IMR-90 (cell line): ENCODE data around the gene C10orf88. TPM values are rescaled to one million over a fixed set of nuclear protein-coding genes. Genes with fewer than 3 reads are reported as not detected.

Experiments used
- ATAC-seq: fragments of 200-7000 bp; cut with Tn5 transposase; 2 replicates; pipeline ENCODE4 v1.9.1; 2020; ENCODE audit warnings: low read depth, mild to moderate bottlenecking, moderate library complexity
- BruUV-seq: library from RNA; stranded (reverse); fragments of 400-500 nt; replicated peaks from 2 replicates; lab custom pipeline; 2021; lab: Mats Ljungman, UMichigan
- CTCF ChIA-PET: fragments of 300-600 bp; formaldehyde crosslinking; extraction: SDS; loops from one replicate; lab custom pipeline; 2021; ENCODE audit warnings: antibody characterized with exemption; lab: Yijun Ruan, JAX
- POLR2A ChIA-PET: fragments of 300-600 bp; sonication (Branson Sonifier 250); formaldehyde crosslinking; loops from one replicate; lab custom pipeline; 2022; ENCODE audit warnings: antibody characterized with exemption; ENCODE audit not compliant: unreplicated experiment; lab: Charles Lee
- DNase-seq: peaks from one replicate; pipeline ENCODE4 v3.0.0; 2013
- H2AFZ ChIP-seq: replicated peaks from 2 replicates; pipeline ENCODE3; 2013; ENCODE audit warnings: low read length, mild to moderate bottlenecking; ENCODE audit not compliant: poor library complexity
- H2AK5ac ChIP-seq: 2 replicates; pipeline ENCODE4 v1.6.1; 2013; ENCODE audit warnings: low read depth, low read length, inconsistent platforms
- H2AK9ac ChIP-seq: replicated peaks from 2 replicates; pipeline ENCODE3; 2013; ENCODE audit warnings: mild to moderate bottlenecking, low read depth, low read length, moderate library complexity; ENCODE audit not compliant: poor library complexity
- H2BK120ac ChIP-seq: 2 replicates; pipeline ENCODE4 v1.6.1; 2013; ENCODE audit warnings: low read depth, low read length, inconsistent platforms
- H2BK15ac ChIP-seq: 3 replicates; pipeline ENCODE4 v1.6.1; 2013; ENCODE audit warnings: low read depth, low read length, inconsistent platforms
- H2BK20ac ChIP-seq: 2 replicates; pipeline ENCODE4 v1.6.1; 2013; ENCODE audit warnings: low read depth, mild to moderate bottlenecking, inconsistent platforms, low read length, moderate library complexity
- H2BK5ac ChIP-seq: 2 replicates; pipeline ENCODE4 v1.6.1; 2013; ENCODE audit warnings: mild to moderate bottlenecking, low read depth, low read length, inconsistent platforms; ENCODE audit not compliant: poor library complexity, severe bottlenecking
- H3K14ac ChIP-seq: replicated peaks from 2 replicates; pipeline ENCODE4 v1.6.1; 2013; ENCODE audit warnings: low read depth, low read length, inconsistent platforms
- H3K18ac ChIP-seq: 2 replicates; pipeline ENCODE4 v1.6.1; 2013; ENCODE audit warnings: low read depth, low read length, control low read depth
- H3K23ac ChIP-seq: 2 replicates; pipeline ENCODE4 v1.6.1; 2013; ENCODE audit warnings: low read depth, low read length, inconsistent platforms
- H3K27ac ChIP-seq: 2 replicates; pipeline ENCODE4 v1.5.1; 2013; ENCODE audit warnings: mild to moderate bottlenecking, control low read depth, low read length; ENCODE audit not compliant: insufficient read depth
- H3K27me3 ChIP-seq: 2 replicates; pipeline ENCODE4 v1.6.1; 2013; ENCODE audit warnings: low read length; ENCODE audit not compliant: control insufficient read depth, insufficient read depth
- H3K36me3 ChIP-seq: 2 replicates; pipeline ENCODE4 v1.6.1; 2013; ENCODE audit warnings: low read length, mixed read lengths; ENCODE audit not compliant: control insufficient read depth, insufficient read depth
- H3K4ac ChIP-seq: 2 replicates; pipeline ENCODE4 v1.6.1; 2013; ENCODE audit warnings: low read depth, low read length, inconsistent platforms
- H3K4me1 ChIP-seq: 2 replicates; pipeline ENCODE4 v1.6.1; 2013; ENCODE audit warnings: low read length, mixed read lengths; ENCODE audit not compliant: control insufficient read depth, insufficient read depth
- H3K4me2 ChIP-seq: 2 replicates; pipeline ENCODE4 v1.6.1; 2013; ENCODE audit warnings: low read depth, mild to moderate bottlenecking, control low read depth, low read length, moderate library complexity
- H3K4me3 ChIP-seq: 2 replicates; pipeline ENCODE4 v1.5.1; 2013; ENCODE audit warnings: low read depth, mild to moderate bottlenecking, control low read depth, low read length, moderate library complexity; ENCODE audit not compliant: insufficient read depth
- H3K56ac ChIP-seq: 2 replicates; pipeline ENCODE4 v1.6.1; 2013; ENCODE audit warnings: low read length, inconsistent platforms; ENCODE audit not compliant: insufficient read depth; ENCODE audit errors: extremely low read depth
- H3K79me1 ChIP-seq, 2 experiments: 2 replicates each; pipeline ENCODE4 v1.6.1; 2013; ENCODE audit warnings: low read length in 2 of 2, inconsistent platforms in 1 of 2, low read depth in 1 of 2
- H3K9ac ChIP-seq: 2 replicates; pipeline ENCODE4 v1.6.1; 2013; ENCODE audit warnings: low read depth, low read length, control low read depth
- H3K9me1 ChIP-seq: 2 replicates; pipeline ENCODE4 v1.6.1; 2013; ENCODE audit warnings: low read length, inconsistent platforms; ENCODE audit not compliant: insufficient read depth
- H3K9me3 ChIP-seq: 2 replicates; pipeline ENCODE4 v1.6.1; 2013; ENCODE audit warnings: low read length; ENCODE audit not compliant: control insufficient read depth, insufficient read depth
- H4K20me1 ChIP-seq: 2 replicates; pipeline ENCODE4 v1.6.1; 2013; ENCODE audit warnings: low read length, inconsistent platforms; ENCODE audit not compliant: insufficient read depth
- H4K5ac ChIP-seq: 2 replicates; pipeline ENCODE4 v1.6.1; 2013; ENCODE audit warnings: mild to moderate bottlenecking, low read depth, low read length, control low read depth
- H4K8ac ChIP-seq, 2 experiments: 2 replicates each; pipeline ENCODE4 v1.6.1; 2013; ENCODE audit warnings: low read depth in 2 of 2, low read length in 2 of 2, control low read depth in 1 of 2, inconsistent platforms in 1 of 2
- H4K91ac ChIP-seq: 2 replicates; pipeline ENCODE4 v1.6.1; 2013; ENCODE audit warnings: low read depth, low read length, inconsistent platforms; ENCODE audit not compliant: insufficient read depth
- BHLHE40 ChIP-seq: fragments of 150-350 bp; IDR thresholded peaks from 2 replicates; pipeline ENCODE4 v1.6.1; 2016; ENCODE audit warnings: mild to moderate bottlenecking, low read depth, low read length
- CEBPB ChIP-seq: IDR thresholded peaks from 2 replicates; pipeline ENCODE4 v1.6.1; 2012; ENCODE audit warnings: low read depth, low read length, improper control_type of control experiment
- CHD1 ChIP-seq: IDR thresholded peaks from 2 replicates; pipeline ENCODE4 v1.6.1; 2012; ENCODE audit warnings: low read depth, low read length, improper control_type of control experiment
- FOS ChIP-seq: fragments of 150-350 bp; IDR thresholded peaks from 2 replicates; pipeline ENCODE4 v1.6.1; 2016; ENCODE audit warnings: low read depth, low read length
- MAZ ChIP-seq: IDR thresholded peaks from 2 replicates; pipeline ENCODE4 v1.6.1; 2012; ENCODE audit warnings: low read depth, mild to moderate bottlenecking, low read length, improper control_type of control experiment, moderate library complexity, borderline replicate concordance
- MXI1 ChIP-seq: IDR thresholded peaks from 2 replicates; pipeline ENCODE4 v1.6.1; 2012; ENCODE audit warnings: low read depth, mild to moderate bottlenecking, low read length, moderate library complexity, borderline replicate concordance
- NFE2L2 ChIP-seq: fragments of 150-350 bp; IDR thresholded peaks from 2 replicates; pipeline ENCODE4 v1.6.1; 2016; ENCODE audit warnings: low read depth, mild to moderate bottlenecking, low read length
- POLR2A ChIP-seq: IDR thresholded peaks from 2 replicates; pipeline ENCODE4 v1.6.1; 2012; ENCODE audit warnings: mild to moderate bottlenecking, low read depth, low read length
- RAD21 ChIP-seq: IDR thresholded peaks from 2 replicates; pipeline ENCODE4 v1.6.1; 2012; ENCODE audit warnings: low read length, improper control_type of control experiment
- RFX5 ChIP-seq: IDR thresholded peaks from 2 replicates; pipeline ENCODE4 v1.8.0; 2012; ENCODE audit warnings: low read depth, mild to moderate bottlenecking, low read length, moderate library complexity
- SMC3 ChIP-seq: fragments of 150-350 bp; IDR thresholded peaks from 2 replicates; pipeline ENCODE4 v1.6.1; 2016; ENCODE audit warnings: low read depth, mild to moderate bottlenecking, antibody characterized with exemption, low read length, moderate library complexity
- WGBS, 2 experiments: methylation state at CpG; one replicate each; pipeline versions ENCODE4 v1.1.5 to v1.1.7; 2013; ENCODE audit warnings: missing lambda C conversion rate in 2 of 2; ENCODE audit not compliant: insufficient read length in 1 of 2; ENCODE audit errors: extremely low coverage in 2 of 2; 5-methylcytosine and 5-hydroxymethylcytosine counted together
- dilution Hi-C: fragments of 300-500 bp; cut with HindIII; formaldehyde crosslinking; loops from one replicate; pipeline ENCODE4 v1.14.3; 2018; ENCODE audit warnings: low sequenced_read_pairs; ENCODE audit not compliant: unreplicated experiment
- in situ Hi-C: fragments of 300-500 bp; cut with MboI; formaldehyde crosslinking; loops from 3 replicates; pipeline ENCODE4 v1.14.3; 2019; ENCODE audit warnings: low sequenced_read_pairs, inconsistent platforms, mixed read lengths
- intact Hi-C: fragments of 100-400 bp; cut with micrococcal nuclease; formaldehyde crosslinking; loops from 2 replicates; pipeline ENCODE4 v1.10.0; 2022
- polyA plus RNA-seq, 3 experiments: library from polyadenylated mRNA; depleted of rRNA; stranded (reverse); fragments of >200 nt; gene quantifications; 2 replicates each; pipeline ENCODE4 v1.2.3, GENCODE V29; 2012; ENCODE audit warnings: low replicate concordance in 1 of 3
- total RNA-seq: library from RNA; depleted of rRNA; stranded (reverse); fragments of >200 nt; gene quantifications from 2 replicates; pipeline ENCODE4 v1.2.3, GENCODE V29; 2012
- TF ChIP-seq, protein P1 (sequence below): fragments of 150-350 bp; IDR thresholded peaks from 2 replicates; pipeline ENCODE4 v1.6.1; 2017; ENCODE audit warnings: mild to moderate bottlenecking, antibody characterized with exemption, low read length, low read depth
- TF ChIP-seq, protein P2 (sequence below): conservative IDR thresholded peaks from 2 replicates; pipeline ENCODE4 v1.5.1; 2012; ENCODE audit warnings: mild to moderate bottlenecking, low read depth, low read length, improper control_type of control experiment

The C10orf88 gene
- total and polyA plus RNA-seq, 2 of the 4 experiments (the other 2 are of a cell fraction): 5.9 to 12.2 TPM

DNA sequence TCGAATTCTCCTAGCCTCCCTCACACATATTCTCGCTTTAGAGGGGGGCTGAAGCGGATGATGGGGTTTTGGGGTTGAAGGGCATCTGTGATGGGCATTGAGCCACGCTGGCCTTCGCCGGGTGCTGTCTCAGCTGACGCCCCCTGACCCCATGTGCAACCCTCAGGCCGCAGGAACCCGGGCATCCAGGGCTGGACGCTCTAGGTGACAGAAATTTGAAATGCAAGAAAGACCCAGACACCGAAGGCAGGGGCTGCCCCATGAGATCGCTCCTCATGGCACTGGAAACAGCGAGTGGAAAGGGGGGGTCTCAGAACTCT lies 664 bp upstream of the C10orf88 start:
- peak overlapping the region; percentile 81 to 99 for H4K8ac ChIP-seq
- in situ Hi-C loops: no loop called here
- H3K9me3 ChIP-seq: no peaks in the 10 kb centered on the region
- no peak overlapping the region for H3K18ac ChIP-seq
- no peak overlapping the region for H2BK20ac ChIP-seq
- intact Hi-C loops: loop anchor here (5.0 kb wide), 2 partner anchors 77 to 102 kb away; partner anchors contain the start of gene FAM24B
- CTCF ChIA-PET: no interaction called here
- H4K20me1 ChIP-seq: no peaks in the 10 kb centered on the region
- WGBS, 2 experiments: 63% methylated on average over 10 of the region's 13 CpGs; no CpG with 5 or more reads in 1 of the 2 experiments
- no peak overlapping the region for H2BK5ac ChIP-seq
- H3K27me3 ChIP-seq: no peaks in the 10 kb centered on the region
- H4K91ac ChIP-seq: no peak overlapping the region; the same call in 1 of the 2 replicates
- peak overlapping the region; percentile 82 for H2BK120ac ChIP-seq
- peak overlapping the region; percentile 94 for H3K4ac ChIP-seq
- H2AFZ ChIP-seq: peak overlapping the region; percentile 99
- dilution Hi-C loops: no loop called here
- H3K56ac ChIP-seq: no peak overlapping the region
- H3K36me3 ChIP-seq: no peaks in the 10 kb centered on the region
- no peak overlapping the region for H3K23ac ChIP-seq
- H3K9me1 ChIP-seq: peaks cover 2% of the 10 kb centered on the region; the same call in 1 of the 2 replicates
- peak overlapping the region; percentile 85 for H4K5ac ChIP-seq
- POLR2A ChIA-PET: interaction anchor here (0.6 kb wide), 1 partner anchor 14 kb away, joined by 5 read pairs; no protein-coding TSS in a partner anchor
- H2AK9ac ChIP-seq: peak overlapping the region; percentile 95
- H3K9ac ChIP-seq: no peak overlapping the region
- no peak overlapping the region for H3K27ac ChIP-seq
- H3K4me2 ChIP-seq: peak overlapping the region; percentile 80
- TF ChIP-seq POLR2A (no peak), MXI1 (no peak), CEBPB (no peak), SMC3 (no peak), BHLHE40 (no peak), CHD1 (no peak), MAZ (no peak), RFX5 (no peak), NFE2L2 (no peak), FOS (no peak), RAD21 (no peak)
- TF ChIP-seq, protein P1, sequence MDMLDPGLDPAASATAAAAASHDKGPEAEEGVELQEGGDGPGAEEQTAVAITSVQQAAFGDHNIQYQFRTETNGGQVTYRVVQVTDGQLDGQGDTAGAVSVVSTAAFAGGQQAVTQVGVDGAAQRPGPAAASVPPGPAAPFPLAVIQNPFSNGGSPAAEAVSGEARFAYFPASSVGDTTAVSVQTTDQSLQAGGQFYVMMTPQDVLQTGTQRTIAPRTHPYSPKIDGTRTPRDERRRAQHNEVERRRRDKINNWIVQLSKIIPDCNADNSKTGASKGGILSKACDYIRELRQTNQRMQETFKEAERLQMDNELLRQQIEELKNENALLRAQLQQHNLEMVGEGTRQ: no peak
- TF ChIP-seq, protein P2, sequence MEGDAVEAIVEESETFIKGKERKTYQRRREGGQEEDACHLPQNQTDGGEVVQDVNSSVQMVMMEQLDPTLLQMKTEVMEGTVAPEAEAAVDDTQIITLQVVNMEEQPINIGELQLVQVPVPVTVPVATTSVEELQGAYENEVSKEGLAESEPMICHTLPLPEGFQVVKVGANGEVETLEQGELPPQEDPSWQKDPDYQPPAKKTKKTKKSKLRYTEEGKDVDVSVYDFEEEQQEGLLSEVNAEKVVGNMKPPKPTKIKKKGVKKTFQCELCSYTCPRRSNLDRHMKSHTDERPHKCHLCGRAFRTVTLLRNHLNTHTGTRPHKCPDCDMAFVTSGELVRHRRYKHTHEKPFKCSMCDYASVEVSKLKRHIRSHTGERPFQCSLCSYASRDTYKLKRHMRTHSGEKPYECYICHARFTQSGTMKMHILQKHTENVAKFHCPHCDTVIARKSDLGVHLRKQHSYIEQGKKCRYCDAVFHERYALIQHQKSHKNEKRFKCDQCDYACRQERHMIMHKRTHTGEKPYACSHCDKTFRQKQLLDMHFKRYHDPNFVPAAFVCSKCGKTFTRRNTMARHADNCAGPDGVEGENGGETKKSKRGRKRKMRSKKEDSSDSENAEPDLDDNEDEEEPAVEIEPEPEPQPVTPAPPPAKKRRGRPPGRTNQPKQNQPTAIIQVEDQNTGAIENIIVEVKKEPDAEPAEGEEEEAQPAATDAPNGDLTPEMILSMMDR: no peak
- no peak overlapping the region for H2AK5ac ChIP-seq
- peaks cover 11 to 25% of the 10 kb centered on the region in 2 experiments; a peak in 3 of 4 replicates for H3K79me1 ChIP-seq
- peak overlapping the region; percentile 44 for H3K4me3 ChIP-seq
- no peak overlapping the region; the same call in 2 of the 3 replicates for H2BK15ac ChIP-seq
- no peak overlapping the region for H3K14ac ChIP-seq
- no peaks in the 10 kb centered on the region for H3K4me1 ChIP-seq
- no peak for ATAC-seq
- no peak for DNase-seq
- BruUV-seq: no TSS peak
